Ovary (tissue), 3 donors: Measurements from ENCODE around the gene GALNT6.

Experiments used
- POLR2A ChIP-seq: fragments of 450-650 bp; IDR thresholded peaks from one replicate; pipeline ENCODE4 v1.6.1; 2017; ENCODE audit warnings: antibody characterized with exemption, mild to moderate bottlenecking, moderate library complexity
- TF ChIP-seq, protein P1 (sequence below), 3 donors: fragments of 450-650 bp in 2 of 3; fragments of 200-600 bp in 1 of 3; IDR thresholded peaks; one replicate each; pipeline versions ENCODE4 v1.5.1 to v1.8.0; 2016 to 2022; ENCODE audit warnings: antibody characterized with exemption in 3 of 3, mild to moderate bottlenecking in 1 of 3
- donor health status: DM: no; HTN: no; CAD: no.

GRCh38 chr12:51404627-51405026 is 13.4 kb upstream of the GALNT6 start:
- TF ChIP-seq, protein P1, sequence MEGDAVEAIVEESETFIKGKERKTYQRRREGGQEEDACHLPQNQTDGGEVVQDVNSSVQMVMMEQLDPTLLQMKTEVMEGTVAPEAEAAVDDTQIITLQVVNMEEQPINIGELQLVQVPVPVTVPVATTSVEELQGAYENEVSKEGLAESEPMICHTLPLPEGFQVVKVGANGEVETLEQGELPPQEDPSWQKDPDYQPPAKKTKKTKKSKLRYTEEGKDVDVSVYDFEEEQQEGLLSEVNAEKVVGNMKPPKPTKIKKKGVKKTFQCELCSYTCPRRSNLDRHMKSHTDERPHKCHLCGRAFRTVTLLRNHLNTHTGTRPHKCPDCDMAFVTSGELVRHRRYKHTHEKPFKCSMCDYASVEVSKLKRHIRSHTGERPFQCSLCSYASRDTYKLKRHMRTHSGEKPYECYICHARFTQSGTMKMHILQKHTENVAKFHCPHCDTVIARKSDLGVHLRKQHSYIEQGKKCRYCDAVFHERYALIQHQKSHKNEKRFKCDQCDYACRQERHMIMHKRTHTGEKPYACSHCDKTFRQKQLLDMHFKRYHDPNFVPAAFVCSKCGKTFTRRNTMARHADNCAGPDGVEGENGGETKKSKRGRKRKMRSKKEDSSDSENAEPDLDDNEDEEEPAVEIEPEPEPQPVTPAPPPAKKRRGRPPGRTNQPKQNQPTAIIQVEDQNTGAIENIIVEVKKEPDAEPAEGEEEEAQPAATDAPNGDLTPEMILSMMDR (IDR thresholded peaks at IDR 0.05), result no peak
- TF ChIP-seq POLR2A, result no peak
